GM18870 (cell line): ENCODE data around the gene NOTUM.
"Not testable (repeated sequence)": the region's sequence is repeated elsewhere in the genome, so short reads cannot be mapped to it uniquely, and the experiment has no call there.

Experiments
- ATAC-seq: cut with Tn5 transposase; IDR thresholded peaks from one replicate; pipeline ENCODE4 v1.9.1; 2021; ENCODE audit warnings: moderate library complexity; ENCODE audit not compliant: unreplicated experiment

NOTUM gene

DNA sequence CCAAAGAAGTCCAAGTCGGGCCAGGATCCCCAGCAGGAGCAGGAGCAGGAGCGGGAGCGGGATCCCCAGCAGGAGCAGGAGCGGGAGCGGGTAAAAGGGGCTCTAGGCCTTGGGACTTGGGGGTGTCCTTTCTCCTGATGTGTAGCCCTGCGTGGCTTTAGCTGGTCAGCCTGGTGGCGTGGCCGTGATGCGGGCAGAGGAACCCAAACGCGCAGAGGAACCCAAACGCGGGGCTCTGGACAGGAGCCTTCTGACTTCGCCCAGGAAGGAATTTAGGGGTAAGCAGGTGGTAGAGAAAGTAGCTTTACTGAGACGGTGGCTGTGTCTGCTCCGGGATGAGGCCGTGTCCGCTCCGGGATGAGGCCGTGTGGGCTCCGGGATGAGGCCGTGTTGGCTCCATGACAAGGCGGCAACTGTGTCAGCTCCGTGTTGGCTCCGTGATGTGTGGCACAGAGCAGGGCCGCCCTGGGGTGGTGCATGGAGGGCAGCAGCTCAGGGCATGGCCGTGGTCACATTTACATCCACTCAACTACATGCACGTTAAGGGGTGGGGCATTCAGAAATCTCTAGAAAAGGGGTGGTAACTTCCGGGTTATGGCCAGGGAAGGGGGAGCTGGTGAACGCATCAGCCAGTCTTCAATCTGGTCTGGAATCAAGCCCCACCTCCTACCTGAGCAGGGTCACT lies 35.9 kb upstream of the NOTUM start:
- no peak for ATAC-seq

DNA sequence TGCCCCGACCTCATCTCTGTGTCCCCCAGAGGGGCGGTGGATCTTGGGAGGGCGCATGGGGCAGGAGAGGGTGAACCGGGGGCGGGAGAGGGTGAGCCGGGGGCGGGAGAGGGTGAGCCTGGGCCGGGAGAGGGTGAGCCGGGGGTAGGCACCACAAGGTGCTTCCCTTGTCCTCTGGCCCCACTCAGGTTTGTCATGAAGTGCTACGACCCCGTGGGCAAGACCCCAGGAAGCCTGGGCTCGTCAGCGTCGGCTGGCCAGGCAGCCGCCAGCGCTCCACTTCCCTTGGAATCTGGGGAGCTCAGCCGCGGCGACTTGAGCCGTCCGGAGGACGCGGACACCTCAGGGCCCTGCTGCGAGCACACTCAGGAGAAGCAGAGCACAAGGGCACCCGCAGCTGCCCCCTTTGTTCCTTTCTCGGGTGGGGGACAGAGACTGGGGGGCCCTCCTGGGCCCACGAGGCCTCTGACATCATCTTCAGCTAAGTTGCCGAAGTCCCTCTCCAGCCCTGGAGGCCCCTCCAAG lies 35.3 kb upstream of the NOTUM start:
- no peak for ATAC-seq

GRCh38 chr17:81995463-81996231 lies 34.7 kb upstream of the NOTUM start:
- no peak for ATAC-seq

GRCh38 chr17:81994593-81995462 lies 33.8 kb upstream of the NOTUM start:
- no peak for ATAC-seq

DNA sequence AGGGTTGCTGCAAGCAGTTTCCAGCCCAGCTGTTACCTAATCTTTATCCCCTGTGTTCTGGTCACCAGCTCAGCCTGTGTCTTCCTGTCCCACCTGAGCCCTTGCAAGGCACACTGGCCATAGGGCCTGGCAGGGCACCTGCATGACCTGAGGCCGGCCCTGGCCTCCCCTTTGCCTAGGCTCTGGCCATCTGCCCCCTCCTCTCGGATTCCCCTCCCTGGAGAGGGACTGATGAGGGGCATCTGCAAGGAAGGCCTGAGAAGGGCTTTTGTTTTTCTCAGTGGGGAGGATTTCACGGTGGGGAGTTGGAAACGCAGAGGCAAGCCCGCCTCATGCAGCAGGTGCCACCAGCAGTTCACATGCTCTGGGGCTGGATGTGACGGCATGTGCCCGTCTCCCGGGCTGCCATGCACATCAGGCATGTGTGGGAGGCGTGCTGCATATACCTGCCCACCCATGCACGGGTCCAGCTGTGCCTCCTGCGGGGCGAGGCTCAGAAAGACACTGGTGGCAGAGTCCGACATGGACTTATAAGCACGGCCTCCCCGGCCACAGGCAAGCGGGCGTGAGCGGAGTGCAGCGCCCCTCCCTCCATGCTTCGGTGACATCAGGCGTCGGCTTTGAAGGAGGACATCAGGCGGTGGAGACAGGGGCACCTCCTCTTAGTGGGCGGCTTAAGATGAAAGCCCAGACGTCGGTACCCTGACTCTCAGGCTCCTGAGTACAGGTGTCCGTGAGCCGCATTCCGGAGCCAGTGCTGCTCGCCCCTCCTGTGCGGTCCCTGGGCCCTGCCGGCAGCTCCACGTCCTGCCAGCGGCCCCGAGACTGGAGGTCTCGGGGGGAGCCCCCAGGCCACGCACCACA lies 33.0 kb upstream of the NOTUM start:
- ATAC-seq = no peak

- no peak for ATAC-seq
Measured at GRCh38 chr17:81992306-81993102, 31.5 kb upstream of the NOTUM start.

DNA sequence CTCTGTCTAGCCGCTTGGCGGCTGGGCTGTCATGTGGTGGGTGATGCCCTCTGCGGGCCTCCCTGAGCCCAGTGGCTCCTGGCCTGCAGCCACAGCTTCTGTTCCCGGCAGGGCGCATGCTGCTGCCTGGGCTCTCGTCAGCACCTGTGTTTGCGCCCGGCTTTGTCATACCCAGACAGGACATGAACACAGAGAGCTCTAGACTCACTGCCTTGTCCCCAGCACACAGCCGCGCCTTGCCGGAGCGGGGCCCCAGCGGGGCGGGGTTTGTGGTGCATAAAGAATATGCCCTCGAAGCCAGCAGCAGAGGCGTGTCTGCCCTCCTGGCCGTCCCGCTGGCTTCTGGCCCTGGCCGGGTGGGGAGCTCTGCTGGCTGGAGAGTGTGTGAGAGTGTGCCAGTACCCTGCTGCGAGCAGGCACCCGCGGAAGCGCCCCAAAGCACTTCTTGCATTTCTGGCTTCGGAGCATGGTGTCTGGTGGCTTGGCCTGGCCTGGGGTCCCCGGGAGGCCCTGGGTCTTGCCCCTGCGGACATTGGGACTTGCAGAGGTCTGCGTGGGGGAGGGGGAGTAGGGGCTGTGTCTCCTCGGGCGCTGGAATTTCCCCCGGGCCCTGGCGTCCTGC lies 30.8 kb upstream of the NOTUM start:
- ATAC-seq = no peak

- ATAC-seq = no peak
Measured at GRCh38 chr17:81990836-81991683, 30.1 kb upstream of the NOTUM start.

- ATAC-seq = no peak
Measured at GRCh38 chr17:81987161-81987770, 26.3 kb upstream of the NOTUM start.

DNA sequence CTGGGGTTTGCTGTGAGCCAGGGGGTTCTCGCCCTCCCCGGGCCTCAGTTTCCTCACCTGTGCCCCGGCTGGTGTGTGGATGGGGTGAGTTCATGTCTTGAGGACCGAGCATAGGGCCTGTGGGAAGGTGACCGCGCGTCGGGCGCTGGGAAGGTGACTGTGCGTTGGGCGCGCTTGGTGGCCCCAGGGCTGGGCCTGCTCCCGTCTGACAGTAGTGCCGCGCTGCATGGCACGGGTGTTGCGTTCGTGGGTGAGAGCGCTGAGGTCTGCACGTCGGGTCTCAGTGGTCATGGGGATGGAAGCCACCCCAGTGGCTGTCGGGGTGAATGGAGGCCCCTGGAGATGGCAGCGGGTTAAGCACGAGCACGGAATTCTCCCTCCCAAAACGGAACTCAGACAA lies 25.6 kb upstream of the NOTUM start:
- no peak for ATAC-seq

DNA sequence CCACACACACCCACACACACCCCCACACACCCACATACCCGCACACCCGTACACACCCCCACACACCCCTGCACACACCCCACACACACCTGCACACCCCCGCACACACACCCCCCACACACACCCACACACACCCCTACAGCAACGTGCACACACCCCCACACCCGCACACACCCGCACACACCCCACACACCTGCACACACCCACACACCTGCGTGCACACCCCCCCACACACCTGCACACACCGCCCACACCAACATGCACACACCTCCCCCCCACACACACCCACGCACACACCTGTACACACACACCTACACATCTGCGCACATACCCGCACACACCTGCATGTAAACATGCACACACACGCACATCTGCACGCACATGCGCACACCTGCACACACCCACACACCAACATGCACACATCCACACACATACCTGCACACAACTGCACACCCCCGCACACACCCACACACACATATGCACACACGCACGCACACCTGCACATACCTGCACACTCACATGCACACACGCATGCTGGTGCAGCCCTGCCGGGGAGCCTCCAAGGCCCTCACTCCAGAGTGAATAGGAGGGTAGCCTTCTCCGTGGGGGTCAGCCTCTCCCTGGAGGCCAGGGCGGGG lies 23.9 kb upstream of the NOTUM start:
- no peak for ATAC-seq

GRCh38 chr17:81983639-81984373 lies 22.8 kb upstream of the NOTUM start:
- ATAC-seq = no peak

DNA sequence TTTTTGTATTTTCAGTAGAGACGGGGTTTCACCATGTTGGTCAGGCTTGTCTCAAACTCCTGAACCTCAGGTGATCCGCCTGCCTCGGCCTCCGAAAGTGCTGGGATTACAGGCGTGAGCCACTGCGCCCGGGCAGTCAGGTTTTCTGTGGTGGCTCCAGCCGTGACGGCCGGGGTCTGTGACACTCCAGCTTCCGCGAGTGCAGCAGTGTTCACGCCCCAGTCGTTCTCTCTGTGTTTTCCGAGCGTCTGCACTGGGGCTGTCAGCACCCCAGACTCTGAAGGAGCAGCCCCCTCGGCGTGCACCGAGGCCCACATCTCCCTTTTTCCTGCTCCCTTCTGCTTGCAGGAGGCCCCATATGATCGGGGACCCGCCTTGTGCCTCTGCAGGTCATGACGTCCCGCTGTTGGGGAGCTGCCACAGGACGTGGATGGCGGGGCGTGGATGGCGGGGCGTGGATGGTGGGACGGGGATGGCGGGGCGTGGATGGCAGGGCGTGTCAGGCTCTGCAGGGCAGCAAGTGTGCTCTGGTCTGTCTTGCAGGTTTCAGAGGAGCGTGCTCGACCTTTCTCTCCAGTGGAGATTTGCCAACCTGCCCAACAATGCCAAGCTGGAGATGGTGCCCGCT lies 22.1 kb upstream of the NOTUM start:
- no peak for ATAC-seq

DNA sequence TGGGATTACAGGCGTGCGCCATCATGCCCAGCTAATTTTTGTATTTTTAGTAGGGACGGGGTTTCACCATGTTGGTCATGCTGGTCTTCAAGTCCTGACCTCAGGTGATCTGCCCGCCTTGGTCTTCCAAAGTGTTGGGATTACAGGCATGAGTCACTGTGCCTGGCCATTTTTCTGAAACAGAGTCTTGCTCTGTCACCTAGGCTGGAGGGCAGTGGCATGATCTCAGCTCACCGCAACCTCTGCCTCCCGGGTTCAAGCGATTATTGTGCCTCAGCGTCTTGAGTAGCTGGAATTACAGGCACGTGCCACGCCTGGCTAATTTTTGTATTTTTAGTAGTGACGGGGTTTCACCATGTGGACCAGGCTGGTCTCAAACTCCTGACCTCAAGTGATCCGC lies 20.5 kb upstream of the NOTUM start:
- ATAC-seq = not testable (repeated sequence)

- ATAC-seq = no peak
Measured at GRCh38 chr17:81980707-81981343, 19.8 kb upstream of the NOTUM start.

DNA sequence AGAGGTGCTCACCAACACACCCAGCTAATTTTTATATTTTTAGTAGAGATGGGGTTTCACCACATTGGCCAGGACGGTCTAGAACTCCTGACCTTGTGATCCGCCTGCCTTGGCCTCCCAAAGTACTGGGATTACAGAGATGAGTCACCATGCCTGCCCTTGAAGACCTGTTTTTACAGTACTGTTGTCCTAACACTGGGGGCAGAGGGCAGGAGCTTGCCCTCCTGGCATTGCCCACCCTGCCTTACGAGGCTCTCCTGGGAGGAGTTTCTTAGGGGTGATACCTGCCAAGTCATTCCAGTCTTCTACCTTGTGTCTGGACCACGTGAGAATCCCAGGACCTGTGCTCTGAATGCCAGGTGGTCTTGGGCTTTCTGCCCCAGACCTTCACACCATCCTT lies 19.1 kb upstream of the NOTUM start:
- ATAC-seq = no peak
